ENCODE data around the gene ERMN.

DNA sequence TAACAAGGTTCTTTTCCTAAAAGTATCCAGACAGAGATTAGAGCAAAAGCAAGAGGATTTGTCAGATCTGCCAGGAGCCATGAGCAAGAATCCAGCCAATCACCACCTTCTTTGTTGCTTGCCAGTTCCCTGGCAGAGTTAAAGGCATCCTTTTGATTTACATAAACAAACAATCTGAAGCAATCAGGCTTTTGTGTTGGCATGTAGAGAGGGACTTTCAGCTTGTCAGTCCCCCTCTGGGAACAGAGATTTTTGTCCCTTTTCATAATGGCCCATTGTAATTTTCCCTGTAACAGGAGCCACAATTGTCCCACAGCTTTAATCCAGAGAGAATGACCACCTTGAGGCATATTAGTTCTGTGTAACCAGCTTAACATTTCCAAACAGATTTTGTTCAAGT is at the start of gene ERMN:
- TF ChIP-seq, protein P1, sequence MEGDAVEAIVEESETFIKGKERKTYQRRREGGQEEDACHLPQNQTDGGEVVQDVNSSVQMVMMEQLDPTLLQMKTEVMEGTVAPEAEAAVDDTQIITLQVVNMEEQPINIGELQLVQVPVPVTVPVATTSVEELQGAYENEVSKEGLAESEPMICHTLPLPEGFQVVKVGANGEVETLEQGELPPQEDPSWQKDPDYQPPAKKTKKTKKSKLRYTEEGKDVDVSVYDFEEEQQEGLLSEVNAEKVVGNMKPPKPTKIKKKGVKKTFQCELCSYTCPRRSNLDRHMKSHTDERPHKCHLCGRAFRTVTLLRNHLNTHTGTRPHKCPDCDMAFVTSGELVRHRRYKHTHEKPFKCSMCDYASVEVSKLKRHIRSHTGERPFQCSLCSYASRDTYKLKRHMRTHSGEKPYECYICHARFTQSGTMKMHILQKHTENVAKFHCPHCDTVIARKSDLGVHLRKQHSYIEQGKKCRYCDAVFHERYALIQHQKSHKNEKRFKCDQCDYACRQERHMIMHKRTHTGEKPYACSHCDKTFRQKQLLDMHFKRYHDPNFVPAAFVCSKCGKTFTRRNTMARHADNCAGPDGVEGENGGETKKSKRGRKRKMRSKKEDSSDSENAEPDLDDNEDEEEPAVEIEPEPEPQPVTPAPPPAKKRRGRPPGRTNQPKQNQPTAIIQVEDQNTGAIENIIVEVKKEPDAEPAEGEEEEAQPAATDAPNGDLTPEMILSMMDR (IDR thresholded peaks at IDR 0.05) = no peak
- TF ChIP-seq POLR2AphosphoS5 (IDR thresholded peaks at IDR 0.05) = no peak
